Endothelial cell of umbilical vein (primary cell): ENCODE data around the gene ERBB4. TPM values are rescaled to one million over a fixed set of nuclear protein-coding genes. Genes with fewer than 3 reads are reported as not detected.

Experiments used
- BruUV-seq: library from RNA; stranded (reverse); fragments of 400-500 nt; replicated peaks from 2 replicates; lab custom pipeline; 2021; lab: Mats Ljungman, UMichigan
- CTCF ChIA-PET: fragments of 300-600, 350-600 bp; sonication (Branson Sonifier 250); formaldehyde crosslinking; loops from one replicate; lab custom pipeline; 2021; ENCODE audit warnings: antibody characterized with exemption, inconsistent platforms; lab: Charles Lee
- POLR2A ChIA-PET: fragments of 300-600, 350-600 bp; sonication (Branson Sonifier 250); formaldehyde crosslinking; loops from one replicate; lab custom pipeline; 2021; ENCODE audit warnings: antibody characterized with exemption, inconsistent platforms; lab: Charles Lee
- DNase-seq: peaks from one replicate; pipeline ENCODE4 v3.0.0-alpha.2; 2011; ENCODE audit warnings: low read depth, low spot score
- FAIRE-seq: peaks from 2 replicates; lab custom pipeline; 2011; peaks lifted over from hg19 to GRCh38; lab: Jason Lieb, UNC
- H2AFZ ChIP-seq: 2 replicates; pipeline ENCODE4 v1.6.0; 2012; ENCODE audit warnings: low read depth, low read length, control low read depth, inconsistent platforms
- H3K27ac ChIP-seq: 2 replicates; pipeline ENCODE4 v1.5.1; 2011; ENCODE audit warnings: low read depth, mild to moderate bottlenecking, control low read depth, low read length, moderate library complexity; ENCODE audit not compliant: insufficient read depth
- H3K27me3 ChIP-seq, 2 experiments: 2 replicates each; pipeline versions ENCODE4 v1.6.0 to v1.6.1; 2011; ENCODE audit warnings: low read length in 2 of 2, mixed read lengths in 1 of 2; ENCODE audit not compliant: control insufficient read depth in 2 of 2, insufficient read depth in 2 of 2
- H3K36me3 ChIP-seq, 2 experiments: 2 replicates in 1 of 2; 3 replicates in 1 of 2; pipeline ENCODE4 v1.5.1; 2011; ENCODE audit warnings: low read length in 2 of 2, mild to moderate bottlenecking in 1 of 2, moderate library complexity in 1 of 2; ENCODE audit not compliant: control insufficient read depth in 2 of 2, insufficient read depth in 2 of 2; ENCODE audit errors: extremely low read depth in 1 of 2
- H3K4me1 ChIP-seq: 3 replicates; pipeline ENCODE4 v1.5.1; 2011; ENCODE audit warnings: mild to moderate bottlenecking, low read length; ENCODE audit not compliant: control insufficient read depth, insufficient read depth; ENCODE audit errors: extremely low read depth
- H3K4me2 ChIP-seq: 2 replicates; pipeline ENCODE4 v1.6.1; 2011; ENCODE audit warnings: low read length, control low read depth, mixed read lengths; ENCODE audit not compliant: insufficient read depth
- H3K4me3 ChIP-seq, 3 experiments: fragments of 200-600 bp in 1 of 3; sonication (generic), shearing (Covaris generic) in 1 of 3; replicated peaks in 1 of 3; 2 replicates each; pipeline ENCODE4 v1.5.1; 2011 to 2016; ENCODE audit warnings: control low read depth in 3 of 3, low read length in 3 of 3, mild to moderate bottlenecking in 2 of 3, inconsistent platforms in 1 of 3, low read depth in 1 of 3, moderate library complexity in 1 of 3; ENCODE audit not compliant: insufficient read depth in 1 of 3
- H3K79me2 ChIP-seq: 2 replicates; pipeline ENCODE4 v1.6.0; 2012; ENCODE audit warnings: low read length, inconsistent platforms; ENCODE audit not compliant: control insufficient read depth, insufficient read depth
- H3K9ac ChIP-seq: replicated peaks from 2 replicates; pipeline ENCODE3; 2011; ENCODE audit warnings: low read length, control low read depth; ENCODE audit not compliant: insufficient read depth; ENCODE audit errors: extremely low read depth
- H3K9me1 ChIP-seq: replicated peaks from 3 replicates; pipeline ENCODE4 v1.6.0; 2011; ENCODE audit warnings: mild to moderate bottlenecking, low read length; ENCODE audit not compliant: control insufficient read depth, insufficient read depth; ENCODE audit errors: extremely low read depth
- H3K9me3 ChIP-seq: replicated peaks from 2 replicates; pipeline ENCODE4 v1.5.1; 2012; ENCODE audit warnings: low read length, inconsistent platforms; ENCODE audit not compliant: control insufficient read depth, insufficient read depth
- H4K20me1 ChIP-seq: replicated peaks from 2 replicates; pipeline ENCODE3; 2011; ENCODE audit warnings: mild to moderate bottlenecking, low read length; ENCODE audit not compliant: control insufficient read depth, insufficient read depth; ENCODE audit errors: extremely low read depth
- EZH2 ChIP-seq: IDR thresholded peaks from 2 replicates; pipeline ENCODE4 v1.6.1; 2012; ENCODE audit warnings: borderline replicate concordance, low read depth, mild to moderate bottlenecking, moderate library complexity, low read length, inconsistent platforms; ENCODE audit not compliant: severe bottlenecking
- FOS ChIP-seq: IDR thresholded peaks from 2 replicates; pipeline ENCODE4 v1.6.1; 2011; ENCODE audit warnings: mild to moderate bottlenecking, low read length, moderate library complexity, borderline replicate concordance; ENCODE audit not compliant: insufficient read depth
- GATA2 ChIP-seq: IDR thresholded peaks from 2 replicates; pipeline ENCODE4 v1.7.0; 2011; ENCODE audit warnings: low read depth, mild to moderate bottlenecking, moderate library complexity, mixed read lengths, low read length; ENCODE audit not compliant: insufficient read length, insufficient read depth
- JUN ChIP-seq: IDR thresholded peaks from 2 replicates; pipeline ENCODE4 v1.6.1; 2011; ENCODE audit warnings: borderline replicate concordance, low read depth; ENCODE audit not compliant: insufficient read length, insufficient read depth
- MYC ChIP-seq: IDR thresholded peaks from one replicate; pipeline ENCODE4 v1.6.1; 2011; ENCODE audit warnings: mild to moderate bottlenecking, low read depth, low read length
- POLR2A ChIP-seq: IDR thresholded peaks from 2 replicates; pipeline ENCODE4 v1.6.1; 2012; ENCODE audit warnings: low read depth, mild to moderate bottlenecking, control low read depth, low read length
- POLR2AphosphoS5 ChIP-seq: IDR thresholded peaks from 2 replicates; pipeline ENCODE4 v1.6.1; 2012; ENCODE audit warnings: low read depth, mild to moderate bottlenecking, control low read depth, low read length, moderate library complexity; ENCODE audit not compliant: insufficient read depth
- dilution Hi-C: fragments of 300-500 bp; cut with MboI; formaldehyde crosslinking; loops from one replicate; pipeline ENCODE4 v1.15.0; 2019; ENCODE audit warnings: low sequenced_read_pairs; ENCODE audit not compliant: extremely low pct_ligation_motif_present
- intact Hi-C: fragments of 100-400 bp; cut with micrococcal nuclease; formaldehyde crosslinking; loops from one replicate; pipeline ENCODE4 v1.10.0; 2022
- polyA plus RNA-seq, 4 experiments: library from polyadenylated mRNA; depleted of rRNA in 3 of 4; stranded (reverse) in 3 of 4; unstranded in 1 of 4; fragments of >200 nt; gene quantifications; 2 replicates each; pipeline versions ENCODE4 v1.2.1 to v1.2.3, GENCODE V29; 2011 to 2012; ENCODE audit warnings: missing spikeins in 1 of 4
- total RNA-seq: library from RNA; stranded (reverse); gene quantifications from 2 replicates; pipeline ENCODE4 v1.2.3, GENCODE V29; 2021
- TF ChIP-seq, protein P1 (sequence below): IDR thresholded peaks from 2 replicates; pipeline ENCODE4 v1.6.1; 2011; ENCODE audit not compliant: insufficient read depth, insufficient read length
- TF ChIP-seq, protein P2 (sequence below), 2 donors: IDR thresholded peaks; 1 replicate in 1 of 2; 2 replicates in 1 of 2; pipeline ENCODE4 v1.5.1; 2011; ENCODE audit warnings: low read length in 2 of 2, mild to moderate bottlenecking in 2 of 2, moderate library complexity in 2 of 2, control low read depth in 1 of 2, inconsistent platforms in 1 of 2, low read depth in 1 of 2; ENCODE audit not compliant: insufficient read depth in 1 of 2; ENCODE audit errors: extremely low read depth in 1 of 2

Gene ERBB4
- total and polyA plus RNA-seq, 2 donors (not counting 3 experiments of a cell fraction or from before 2014, with no cell fraction given) = 0.01 to 0.27 TPM

DNA sequence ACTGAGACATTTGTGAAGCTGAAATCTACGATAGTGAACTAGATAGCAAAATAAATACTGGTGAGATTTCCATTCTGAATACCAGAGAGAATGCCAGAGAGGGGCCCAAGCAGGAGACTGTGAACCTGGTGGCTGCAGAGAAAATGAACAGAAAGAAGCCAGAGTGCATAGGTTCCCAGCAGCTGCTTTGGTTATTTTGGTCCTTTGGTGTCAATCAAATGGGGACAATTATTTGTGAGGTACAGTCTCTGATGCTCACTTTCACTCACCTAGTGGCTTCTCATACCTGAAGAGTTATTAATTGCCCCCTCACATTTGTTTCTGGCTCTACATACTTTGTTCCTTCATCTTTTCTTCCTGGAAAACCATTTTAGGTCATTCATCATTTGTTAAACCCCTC, 1170.1 kb downstream of the ERBB4 start:
- Histone ChIP-seq H2AFZ (no peak overlapping the region), H3K9me1 (no peaks in the 10 kb centered on the region), H3K4me2 (no peak overlapping the region), H3K9ac (no peak overlapping the region), H3K27ac (no peak overlapping the region), H3K36me3 (no peaks in the 10 kb centered on the region), H3K9me3 (no peaks in the 10 kb centered on the region), H3K4me1 (no peaks in the 10 kb centered on the region), H3K4me3 (no peak overlapping the region), H3K27me3 (no peaks in the 10 kb centered on the region), H3K79me2 (no peaks in the 10 kb centered on the region), H4K20me1 (no peaks in the 10 kb centered on the region)
- BruUV-seq = no TSS peak
- TF ChIP-seq POLR2A (no peak), POLR2AphosphoS5 (no peak), MYC (no peak), FOS (no peak), JUN (no peak), EZH2 (no peak), GATA2 (no peak)
- TF ChIP-seq, protein P1, sequence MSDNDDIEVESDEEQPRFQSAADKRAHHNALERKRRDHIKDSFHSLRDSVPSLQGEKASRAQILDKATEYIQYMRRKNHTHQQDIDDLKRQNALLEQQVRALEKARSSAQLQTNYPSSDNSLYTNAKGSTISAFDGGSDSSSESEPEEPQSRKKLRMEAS = no peak
- intact Hi-C loops = no loop called here
- CTCF ChIA-PET = no interaction called here
- DNase-seq = no peak
- dilution Hi-C loops = no loop called here
- FAIRE-seq = no peak
- POLR2A ChIA-PET = no interaction called here

DNA sequence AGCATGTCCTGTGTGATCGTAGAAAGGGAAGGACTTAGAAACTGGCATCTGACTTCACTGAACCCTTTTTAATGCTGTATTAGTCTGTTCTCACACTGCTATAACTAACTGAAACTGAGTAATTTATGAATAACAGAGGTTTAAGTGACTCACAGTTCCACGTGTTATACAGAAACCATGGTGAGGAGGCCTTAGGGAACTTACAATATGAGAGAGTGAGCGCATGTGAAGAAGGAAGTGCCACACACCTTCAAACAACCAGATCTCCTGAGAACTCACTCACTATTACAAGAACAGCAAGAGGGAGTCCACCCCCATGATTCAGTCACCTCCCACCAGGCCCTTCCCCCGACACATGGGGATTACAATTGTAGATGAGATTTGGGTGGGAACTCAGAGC, 1170.9 kb downstream of the ERBB4 start:
- Histone ChIP-seq H3K36me3 (no peaks in the 10 kb centered on the region), H3K27me3 (no peaks in the 10 kb centered on the region), H2AFZ (no peak overlapping the region), H3K4me3 (no peak overlapping the region), H3K4me1 (no peaks in the 10 kb centered on the region), H3K27ac (no peak overlapping the region), H3K9me1 (no peaks in the 10 kb centered on the region), H3K9me3 (no peaks in the 10 kb centered on the region), H3K9ac (no peak overlapping the region), H4K20me1 (no peaks in the 10 kb centered on the region), H3K4me2 (no peak overlapping the region), H3K79me2 (no peaks in the 10 kb centered on the region)
- DNase-seq (no peak), FAIRE-seq (no peak)
- CTCF ChIA-PET = no interaction called here
- intact Hi-C loops = no loop called here
- dilution Hi-C loops = no loop called here
- BruUV-seq = no TSS peak
- no peak for TF ChIP-seq MYC
- TF ChIP-seq GATA2 = no peak
- TF ChIP-seq POLR2AphosphoS5 = no peak
- TF ChIP-seq, protein P1 = no peak
- TF ChIP-seq POLR2A = no peak
- TF ChIP-seq, protein P2, sequence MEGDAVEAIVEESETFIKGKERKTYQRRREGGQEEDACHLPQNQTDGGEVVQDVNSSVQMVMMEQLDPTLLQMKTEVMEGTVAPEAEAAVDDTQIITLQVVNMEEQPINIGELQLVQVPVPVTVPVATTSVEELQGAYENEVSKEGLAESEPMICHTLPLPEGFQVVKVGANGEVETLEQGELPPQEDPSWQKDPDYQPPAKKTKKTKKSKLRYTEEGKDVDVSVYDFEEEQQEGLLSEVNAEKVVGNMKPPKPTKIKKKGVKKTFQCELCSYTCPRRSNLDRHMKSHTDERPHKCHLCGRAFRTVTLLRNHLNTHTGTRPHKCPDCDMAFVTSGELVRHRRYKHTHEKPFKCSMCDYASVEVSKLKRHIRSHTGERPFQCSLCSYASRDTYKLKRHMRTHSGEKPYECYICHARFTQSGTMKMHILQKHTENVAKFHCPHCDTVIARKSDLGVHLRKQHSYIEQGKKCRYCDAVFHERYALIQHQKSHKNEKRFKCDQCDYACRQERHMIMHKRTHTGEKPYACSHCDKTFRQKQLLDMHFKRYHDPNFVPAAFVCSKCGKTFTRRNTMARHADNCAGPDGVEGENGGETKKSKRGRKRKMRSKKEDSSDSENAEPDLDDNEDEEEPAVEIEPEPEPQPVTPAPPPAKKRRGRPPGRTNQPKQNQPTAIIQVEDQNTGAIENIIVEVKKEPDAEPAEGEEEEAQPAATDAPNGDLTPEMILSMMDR (IDR thresholded peaks at IDR 0.05; ENCODE audit: extremely low read depth in 1 of 2, insufficient read depth in 1 of 2, low read depth in 1 of 2, low read length in 2 of 2) = no peak
- no peak for TF ChIP-seq FOS
- no peak for TF ChIP-seq JUN
- no peak for TF ChIP-seq EZH2
- POLR2A ChIA-PET = no interaction called here
